CD4-positive, alpha-beta T cell treated with Interferon alpha-2 for 1 hour (primary cell): ENCODE measurements around the gene ITGAE.
A peak's percentile ranks its signal among the peaks of the same experiment; 100 is the strongest.

Source experiments
- DNase-seq, 2 donors: peaks; one replicate each; pipeline ENCODE4 v3.0.0-alpha.2; 2020 to 2022

The ITGAE gene

GRCh38 chr17:3815925-3816324, 14.9 kb upstream of the ITGAE start:
- DNase-seq: no peak

DNA sequence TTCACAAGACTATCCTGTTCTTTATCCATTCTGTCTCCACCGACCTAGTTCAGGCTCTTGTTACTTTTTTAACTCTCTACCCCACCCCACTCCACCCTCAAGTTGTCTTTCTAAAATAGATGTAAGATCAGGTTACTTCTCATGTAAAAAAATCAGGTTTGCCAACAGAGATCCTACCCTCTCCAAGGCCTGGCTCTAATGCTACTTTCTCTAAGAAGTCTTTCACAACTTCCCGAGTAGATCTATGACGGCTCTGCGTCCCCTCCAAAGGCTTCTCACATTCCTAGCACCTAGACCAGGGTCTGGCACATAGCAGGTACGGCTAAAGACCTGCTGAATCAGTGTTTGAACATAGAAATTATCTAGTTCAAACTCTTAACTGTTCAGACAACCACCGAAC, 14.1 kb upstream of the ITGAE start:
- DNase-seq: no peak

- DNase-seq: no peak
Observed at GRCh38 chr17:3814361-3814760, 13.4 kb upstream of the ITGAE start.

GRCh38 chr17:3813171-3813570, 12.2 kb upstream of the ITGAE start:
- DNase-seq: no peak

DNA sequence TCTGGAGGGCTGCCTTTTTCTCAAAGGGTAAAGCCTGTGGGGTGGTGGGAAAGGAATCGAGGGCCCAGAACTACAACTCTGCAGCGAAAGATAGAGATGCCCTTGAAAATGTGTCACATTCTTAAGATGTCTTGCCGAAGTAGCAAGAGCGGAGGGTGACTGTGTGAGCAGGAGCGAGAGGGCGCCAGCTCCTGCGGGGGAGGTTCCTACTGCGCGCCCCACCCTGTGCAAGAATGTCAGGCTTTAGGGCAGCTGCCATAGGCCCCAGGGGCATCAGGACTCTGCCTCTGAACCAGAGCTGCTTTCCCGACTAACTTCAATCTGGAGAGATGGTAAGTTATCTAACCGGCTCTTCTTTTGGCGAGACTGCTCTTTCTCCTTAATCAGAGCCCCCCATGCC, 11.8 kb upstream of the ITGAE start:
- no peak for DNase-seq

DNA sequence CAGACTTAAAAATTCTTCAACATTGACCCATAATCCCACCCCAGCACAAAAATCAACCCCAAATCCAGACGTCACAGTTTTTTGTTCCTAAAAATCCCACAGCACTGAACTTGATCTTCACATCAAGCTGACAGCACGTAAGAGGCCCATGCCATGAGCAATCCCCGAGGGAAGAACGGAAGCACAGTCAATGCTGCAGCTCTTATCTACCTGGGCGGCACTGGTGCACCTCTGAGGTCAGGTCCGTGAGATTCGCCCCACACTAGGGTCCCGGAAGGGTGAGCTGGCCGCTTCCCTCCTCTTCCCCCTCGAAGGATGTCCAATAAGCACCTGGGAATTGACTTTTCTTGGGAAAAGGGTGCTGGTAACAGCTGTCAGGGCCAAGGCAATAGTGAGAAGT, 11.3 kb upstream of the ITGAE start:
- DNase-seq: no peak

- no peak for DNase-seq
Observed at GRCh38 chr17:3810019-3810418, 9.0 kb upstream of the ITGAE start.

DNA sequence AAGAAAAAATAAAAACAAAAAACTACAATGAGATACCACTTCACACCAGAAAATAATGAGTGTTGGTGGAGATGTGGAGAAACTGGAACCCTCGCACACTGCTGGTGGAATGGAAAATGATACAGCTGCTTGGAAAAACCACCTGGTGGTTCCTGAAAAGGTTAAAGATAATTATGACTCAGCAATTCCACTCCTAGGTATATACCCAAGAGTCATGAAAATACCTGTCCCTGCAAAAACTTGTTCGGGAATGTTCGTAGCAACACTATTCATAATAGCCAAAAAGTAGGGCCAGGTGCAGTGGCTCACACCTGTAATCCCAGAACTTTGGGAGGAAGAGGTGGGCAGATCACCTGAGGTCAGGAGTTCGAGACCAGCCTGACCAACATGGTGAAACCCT, 8.1 kb upstream of the ITGAE start:
- DNase-seq: no peak

- DNase-seq: no peak
Observed at GRCh38 chr17:3808701-3809100, 7.7 kb upstream of the ITGAE start.

DNA sequence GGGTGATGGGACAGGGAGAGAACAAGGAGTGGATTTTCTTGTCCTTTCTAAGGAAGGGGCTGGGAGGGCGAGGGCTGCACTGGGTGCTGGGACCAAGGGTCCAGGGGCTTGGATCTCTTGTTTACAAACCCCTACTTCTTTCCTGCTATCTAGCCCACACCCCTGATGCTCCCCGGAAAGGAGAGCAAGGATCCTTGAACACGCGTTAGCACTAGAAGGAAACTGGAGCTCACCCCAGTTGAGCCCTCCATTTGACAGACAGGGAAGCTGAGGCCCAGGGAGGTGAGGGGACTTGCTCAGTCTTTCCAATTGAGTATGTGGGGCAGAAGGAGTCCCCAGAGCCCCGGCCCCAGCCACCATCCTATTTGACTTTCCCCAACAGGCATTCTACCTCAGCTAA, 4.6 kb upstream of the ITGAE start:
- no peak for DNase-seq

DNA sequence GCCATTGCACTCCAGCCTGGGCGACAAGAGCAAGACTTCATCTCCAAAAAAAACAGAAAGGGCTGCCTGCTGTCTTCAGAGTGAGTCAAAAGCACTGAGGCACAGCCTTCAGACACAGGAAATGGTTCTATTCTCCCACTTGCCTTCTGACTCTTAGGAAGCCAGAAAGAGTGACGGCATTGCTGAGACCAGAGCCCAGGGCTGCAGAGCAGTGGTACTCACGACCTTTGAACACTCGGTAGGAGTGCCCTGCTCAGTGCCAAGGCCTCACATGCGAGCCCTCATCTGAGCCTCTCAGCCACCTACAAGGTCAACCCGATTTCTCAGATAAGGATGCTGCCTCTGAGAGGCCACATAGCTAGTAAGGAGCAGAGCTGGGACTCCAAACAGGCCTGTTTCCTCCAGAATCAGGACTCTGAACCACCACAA, 3.5 kb upstream of the ITGAE start:
- DNase-seq: no peak

- no peak for DNase-seq
Observed at GRCh38 chr17:3803308-3803640, 2.3 kb upstream of the ITGAE start.

DNA sequence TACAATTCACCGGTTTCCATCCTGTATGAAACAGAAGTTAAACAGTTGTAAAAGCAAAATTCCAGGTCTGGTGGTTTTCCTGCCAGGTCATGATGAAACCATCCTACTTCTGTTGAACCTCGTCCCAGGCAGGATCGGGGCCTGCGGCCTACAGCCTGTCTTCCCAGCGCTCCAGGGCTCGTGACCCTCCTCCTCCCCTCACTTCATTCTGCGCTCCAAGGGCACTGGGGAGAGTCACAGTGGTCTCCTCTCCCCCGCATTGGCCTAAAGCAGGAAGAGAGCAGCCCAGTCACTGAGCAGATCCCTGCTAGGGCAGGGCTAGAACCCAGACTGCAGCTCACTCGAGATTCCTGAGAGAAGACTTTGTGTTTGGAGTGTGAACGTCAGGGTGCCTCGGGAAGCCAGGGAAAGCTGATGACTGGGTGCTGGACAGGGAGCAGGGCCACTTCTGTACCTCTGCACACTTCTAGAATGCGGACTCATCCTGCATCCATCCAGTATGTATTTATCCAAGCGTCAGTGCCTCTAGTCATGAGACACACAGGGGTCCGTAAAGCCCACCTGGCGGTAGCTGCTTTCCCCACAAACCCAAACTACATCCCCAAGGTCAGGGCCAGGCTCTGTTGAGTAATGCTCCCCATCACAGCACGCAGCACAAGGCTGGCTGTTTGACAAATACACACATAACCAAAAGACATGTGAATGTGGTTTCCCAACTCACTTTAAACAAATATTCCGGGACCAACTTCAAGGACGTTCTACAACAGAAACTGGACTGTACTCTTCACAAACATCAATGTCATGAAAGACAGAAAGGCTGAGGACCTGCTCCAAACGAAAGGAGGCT, 1.7 kb upstream of the ITGAE start:
- no peak for DNase-seq

DNA sequence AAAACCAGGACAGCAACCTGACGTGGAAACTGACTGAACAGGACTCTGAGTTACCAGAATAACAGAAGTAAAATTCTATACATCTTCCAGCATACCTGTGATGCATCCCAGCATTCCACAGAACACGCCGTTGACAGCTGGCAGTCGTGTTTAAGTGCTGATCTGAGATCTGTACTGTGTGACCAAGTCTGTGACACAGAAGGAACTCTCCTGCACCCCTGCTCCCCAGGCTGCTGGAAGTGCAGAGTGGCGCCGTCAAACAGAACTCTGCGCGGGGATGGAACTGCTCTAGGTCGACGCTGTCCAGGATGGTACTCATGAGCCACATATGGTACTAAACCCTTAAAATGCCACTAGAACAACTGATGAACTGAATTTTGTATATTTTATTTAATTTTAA, 804 bp upstream of the ITGAE start:
- DNase-seq: no peak

- no peak for DNase-seq
Observed at GRCh38 chr17:3801347-3801746, 359 bp upstream of the ITGAE start.

DNA sequence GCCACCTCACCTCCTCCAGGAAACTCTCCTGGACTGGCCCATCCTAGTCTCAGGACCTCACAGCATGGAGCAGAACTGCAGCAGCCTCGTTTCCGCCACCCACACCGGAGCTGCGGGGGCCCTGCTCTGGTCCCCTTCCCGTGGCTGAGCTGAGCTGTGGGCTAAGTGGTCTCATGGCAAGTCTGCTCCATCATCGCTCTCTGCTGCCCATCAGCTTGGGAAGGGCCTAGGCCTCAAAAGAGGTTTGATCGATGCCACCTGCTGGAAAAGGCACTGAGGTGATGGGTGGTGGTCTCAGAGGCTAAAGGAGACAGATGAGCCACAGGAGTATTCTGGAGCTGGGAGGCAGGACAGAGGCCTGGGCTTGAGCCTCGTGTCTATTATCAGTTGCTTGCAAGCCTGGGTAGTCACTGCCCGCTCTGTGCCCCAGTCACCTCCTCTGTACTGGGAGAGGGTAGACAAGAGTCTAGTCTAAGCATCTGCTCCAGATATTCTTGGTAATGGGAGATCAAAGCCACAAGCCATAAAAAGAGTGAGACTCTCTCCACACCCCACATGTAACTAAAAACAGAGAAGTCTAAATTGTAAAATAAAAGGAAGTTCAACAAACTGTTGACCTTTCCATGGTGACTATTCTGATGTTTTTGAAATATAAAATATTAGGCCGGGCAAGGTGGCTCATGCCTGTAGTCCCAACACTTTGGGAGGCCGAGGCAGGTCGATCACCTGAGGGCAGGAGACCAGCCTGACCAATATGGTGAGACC, 1.6 kb downstream of the ITGAE start:
- no peak for DNase-seq

GRCh38 chr17:3798273-3799180, 2.5 kb downstream of the ITGAE start:
- peak in 1 of 2 donors; percentile 36 for DNase-seq

DNA sequence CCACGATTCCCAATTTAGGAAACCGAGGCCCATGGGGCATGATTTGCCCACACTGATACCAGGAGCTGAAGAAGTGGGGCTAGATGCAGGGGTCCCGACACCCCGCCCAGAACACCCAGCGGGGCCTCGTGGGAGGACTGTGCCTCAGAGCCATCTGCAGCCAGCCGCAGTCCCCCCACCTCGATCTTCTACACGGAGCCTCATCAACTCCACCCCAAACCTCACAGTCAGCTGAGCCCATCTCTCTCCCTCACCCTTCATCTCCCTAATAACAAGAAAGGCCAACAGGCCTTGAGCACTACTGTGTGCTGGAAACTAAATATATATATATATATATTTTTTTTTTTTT, 4.2 kb downstream of the ITGAE start:
- no peak for DNase-seq

DNA sequence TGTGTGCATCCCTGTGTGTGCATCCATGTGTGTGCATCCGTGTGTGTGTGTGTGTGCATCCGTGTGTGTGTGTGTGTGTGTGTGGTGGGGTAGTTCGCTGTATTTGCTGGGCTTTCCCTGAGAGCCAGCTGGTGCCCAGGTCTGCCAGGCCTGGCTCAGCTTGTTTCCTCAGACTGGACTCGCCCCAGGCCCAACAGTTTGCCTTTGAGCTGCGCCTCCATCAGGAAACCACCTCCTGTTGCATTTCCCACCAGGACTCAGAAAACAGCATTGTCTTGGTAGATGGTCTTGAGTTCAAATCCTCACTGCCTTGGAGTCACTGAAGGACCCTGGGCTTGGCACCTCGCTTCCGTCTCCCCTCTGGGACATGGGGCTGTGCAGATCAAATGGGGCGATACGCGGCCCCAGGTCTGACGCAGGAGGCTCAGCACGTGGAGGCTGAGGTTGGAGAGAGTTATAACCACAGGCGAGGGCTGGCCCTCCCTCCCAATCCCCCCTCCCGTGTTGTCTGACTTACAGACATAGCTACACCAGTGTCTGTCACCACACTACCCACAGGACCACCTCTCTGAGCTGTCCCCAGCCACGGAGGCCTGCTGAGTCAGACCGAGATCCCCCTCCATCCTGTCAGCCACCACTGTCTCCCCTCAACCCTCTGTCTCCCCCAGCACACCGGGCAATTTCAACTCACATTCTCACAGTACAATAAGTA, 4.7 kb downstream of the ITGAE start:
- peak; percentile 80 for DNase-seq

GRCh38 chr17:3795390-3796102, 5.4 kb downstream of the ITGAE start:
- DNase-seq: no peak

- peak; percentile 42 to 57 for DNase-seq
Observed at GRCh38 chr17:3794557-3795389, 6.2 kb downstream of the ITGAE start.
